ENCODE measurements around the gene RNF224. TPM values are rescaled to one million over a fixed set of nuclear protein-coding genes. Genes with fewer than 3 reads are reported as not detected.
"Not testable (repeated sequence)": the region's sequence is repeated elsewhere in the genome, so short reads cannot be mapped to it uniquely, and the experiment has no call there.

Gene RNF224
- total RNA-seq, 1 donor from 2014 or later = 0.95 TPM

DNA sequence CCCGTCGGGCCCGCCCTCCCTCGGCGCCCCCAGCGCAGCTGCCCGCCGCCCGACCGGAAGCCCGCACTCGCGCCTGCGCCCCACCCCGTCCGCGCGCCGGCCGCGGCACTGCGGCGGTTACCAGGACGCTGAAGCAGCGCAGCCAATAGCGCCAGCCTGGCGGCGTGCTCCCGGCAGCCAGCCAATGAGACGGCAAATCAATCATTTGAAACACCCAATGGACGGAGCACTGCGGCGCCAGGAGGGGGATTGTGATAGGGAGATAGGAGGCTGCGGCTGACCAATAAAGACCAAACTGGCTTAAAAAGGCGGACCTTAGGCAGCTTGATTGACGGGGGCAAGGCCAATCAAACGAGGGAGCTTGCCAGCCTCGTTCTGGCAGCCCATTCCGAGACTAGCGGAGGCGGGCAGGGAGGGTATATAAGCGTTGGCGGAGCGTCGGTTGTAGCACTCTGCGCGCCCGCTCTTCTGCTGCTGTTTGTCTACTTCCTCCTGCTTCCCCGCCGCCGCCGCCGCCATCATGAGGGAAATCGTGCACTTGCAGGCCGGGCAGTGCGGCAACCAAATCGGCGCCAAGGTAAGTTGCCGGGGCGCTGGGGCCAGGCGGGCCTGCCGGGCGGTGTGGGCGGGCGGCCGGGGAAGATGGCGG, 13.7 kb downstream of the RNF224 start, which contains the start of gene TUBB4B:
TUBB4B (plus strand) TSS at position 447 of the 649 bp plus-strand sequence; CDS start at position 521, 74 bp downstream.
- peak; percentile 99 for DNase-seq (ENCODE audit: low spot score)

DNA sequence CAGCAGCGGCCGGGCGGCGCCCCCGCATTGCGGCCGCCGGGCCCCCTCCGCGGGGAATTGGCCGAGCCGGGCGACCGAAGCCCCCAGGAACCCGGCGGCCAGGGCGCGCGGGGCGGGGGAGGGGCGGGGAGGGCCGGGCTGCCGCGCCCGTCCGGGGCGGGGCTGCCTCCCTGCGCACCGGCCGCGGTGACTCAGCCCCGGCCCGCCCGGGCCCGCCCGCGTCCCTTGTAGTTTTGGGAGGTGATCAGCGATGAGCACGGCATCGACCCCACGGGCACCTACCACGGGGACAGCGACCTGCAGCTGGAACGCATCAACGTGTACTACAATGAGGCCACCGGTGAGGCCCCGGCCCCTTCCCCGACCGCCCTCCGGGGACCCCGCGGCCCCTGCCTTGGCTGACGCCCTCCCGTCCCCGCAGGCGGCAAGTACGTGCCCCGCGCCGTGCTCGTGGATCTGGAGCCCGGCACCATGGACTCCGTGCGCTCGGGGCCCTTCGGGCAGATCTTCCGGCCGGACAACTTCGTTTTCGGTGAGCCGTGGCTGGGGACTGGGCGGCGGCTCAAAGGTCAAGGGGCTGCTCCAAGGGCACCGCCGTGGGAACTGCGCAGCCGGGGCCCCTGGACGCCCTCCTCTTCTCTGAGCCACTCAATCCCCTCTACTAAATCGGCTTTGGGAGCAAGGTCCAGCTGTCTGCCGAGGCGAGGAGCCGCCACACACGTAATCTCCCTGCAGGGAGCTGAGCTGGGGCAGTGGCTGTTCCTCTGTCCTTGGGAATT, 14.4 kb downstream of the RNF224 start:
- no peak for DNase-seq (ENCODE audit: low spot score)

DNA sequence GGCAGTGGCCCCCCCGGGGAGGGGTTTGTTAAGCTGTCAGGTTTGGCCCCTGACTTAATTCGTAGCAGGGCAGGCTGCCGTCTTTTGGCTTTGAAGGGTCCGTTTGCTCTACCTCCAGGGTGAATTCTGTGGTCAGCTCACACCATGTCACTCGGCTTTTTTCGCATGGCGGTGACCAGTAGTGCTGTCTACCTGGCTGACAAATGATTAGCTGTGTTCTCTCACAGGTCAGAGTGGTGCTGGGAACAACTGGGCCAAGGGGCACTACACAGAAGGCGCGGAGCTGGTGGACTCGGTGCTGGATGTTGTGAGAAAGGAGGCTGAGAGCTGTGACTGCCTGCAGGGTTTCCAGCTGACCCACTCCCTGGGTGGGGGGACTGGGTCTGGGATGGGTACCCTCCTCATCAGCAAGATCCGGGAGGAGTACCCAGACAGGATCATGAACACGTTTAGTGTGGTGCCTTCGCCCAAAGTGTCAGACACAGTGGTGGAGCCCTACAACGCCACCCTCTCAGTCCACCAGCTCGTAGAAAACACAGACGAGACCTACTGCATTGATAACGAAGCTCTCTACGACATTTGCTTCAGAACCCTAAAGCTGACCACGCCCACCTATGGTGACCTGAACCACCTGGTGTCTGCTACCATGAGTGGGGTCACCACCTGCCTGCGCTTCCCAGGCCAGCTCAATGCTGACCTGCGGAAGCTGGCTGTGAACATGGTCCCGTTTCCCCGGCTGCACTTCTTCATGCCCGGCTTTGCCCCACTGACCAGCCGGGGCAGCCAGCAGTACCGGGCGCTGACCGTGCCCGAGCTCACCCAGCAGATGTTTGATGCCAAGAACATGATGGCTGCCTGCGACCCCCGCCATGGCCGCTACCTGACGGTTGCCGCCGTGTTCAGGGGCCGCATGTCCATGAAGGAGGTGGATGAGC, 15.2 kb downstream of the RNF224 start:
- DNase-seq (ENCODE audit: low spot score) = no peak

DNA sequence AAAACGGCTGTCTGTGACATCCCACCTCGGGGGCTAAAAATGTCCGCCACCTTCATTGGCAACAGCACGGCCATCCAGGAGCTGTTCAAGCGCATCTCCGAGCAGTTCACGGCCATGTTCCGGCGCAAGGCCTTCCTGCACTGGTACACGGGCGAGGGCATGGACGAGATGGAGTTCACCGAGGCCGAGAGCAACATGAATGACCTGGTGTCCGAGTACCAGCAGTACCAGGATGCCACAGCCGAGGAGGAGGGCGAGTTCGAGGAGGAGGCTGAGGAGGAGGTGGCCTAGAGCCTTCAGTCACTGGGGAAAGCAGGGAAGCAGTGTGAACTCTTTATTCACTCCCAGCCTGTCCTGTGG, 15.9 kb downstream of the RNF224 start:
- not testable (repeated sequence) for DNase-seq (ENCODE audit: low spot score)

DNA sequence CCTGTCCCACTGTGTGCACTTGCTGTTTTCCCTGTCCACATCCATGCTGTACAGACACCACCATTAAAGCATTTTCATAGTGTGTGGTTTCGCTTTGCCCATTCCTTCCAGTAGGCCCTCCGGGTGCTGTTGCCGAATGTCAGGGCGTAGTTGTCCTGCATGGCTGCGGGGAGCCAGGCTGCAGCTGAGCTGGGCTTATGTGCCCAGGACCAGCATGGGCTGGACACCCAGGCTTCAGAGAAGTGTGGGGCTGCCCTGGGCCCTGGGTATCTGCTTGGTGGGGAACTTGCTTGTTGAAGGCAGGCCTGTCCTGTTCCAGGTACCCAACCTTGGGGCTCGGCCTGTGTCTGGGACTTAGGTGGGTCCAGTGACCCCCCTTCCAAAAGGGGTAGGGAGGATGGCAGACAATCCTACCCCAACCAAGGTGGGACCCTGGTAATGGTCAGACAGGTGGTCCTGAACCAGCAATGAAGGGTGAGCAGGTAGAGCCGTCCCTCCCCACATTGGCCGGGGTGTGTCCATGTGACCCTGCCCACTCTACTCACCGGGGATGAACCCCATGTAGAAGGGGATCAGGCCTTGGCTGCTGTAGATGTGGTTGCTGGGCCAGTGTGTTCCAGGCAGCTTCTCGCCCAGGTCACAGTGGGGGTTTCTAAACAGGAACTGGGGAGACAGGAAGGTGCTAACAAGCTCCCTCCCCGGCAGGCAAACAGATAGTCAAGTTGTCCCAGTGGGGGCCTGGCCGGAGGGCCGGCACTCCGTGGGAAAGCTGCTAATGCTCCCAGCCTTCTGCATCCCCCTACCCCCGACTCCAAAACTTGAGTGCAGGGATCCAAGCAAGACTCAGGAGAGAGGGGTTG, 16.6 kb downstream of the RNF224 start:
- DNase-seq (ENCODE audit: low spot score) = no peak

DNA sequence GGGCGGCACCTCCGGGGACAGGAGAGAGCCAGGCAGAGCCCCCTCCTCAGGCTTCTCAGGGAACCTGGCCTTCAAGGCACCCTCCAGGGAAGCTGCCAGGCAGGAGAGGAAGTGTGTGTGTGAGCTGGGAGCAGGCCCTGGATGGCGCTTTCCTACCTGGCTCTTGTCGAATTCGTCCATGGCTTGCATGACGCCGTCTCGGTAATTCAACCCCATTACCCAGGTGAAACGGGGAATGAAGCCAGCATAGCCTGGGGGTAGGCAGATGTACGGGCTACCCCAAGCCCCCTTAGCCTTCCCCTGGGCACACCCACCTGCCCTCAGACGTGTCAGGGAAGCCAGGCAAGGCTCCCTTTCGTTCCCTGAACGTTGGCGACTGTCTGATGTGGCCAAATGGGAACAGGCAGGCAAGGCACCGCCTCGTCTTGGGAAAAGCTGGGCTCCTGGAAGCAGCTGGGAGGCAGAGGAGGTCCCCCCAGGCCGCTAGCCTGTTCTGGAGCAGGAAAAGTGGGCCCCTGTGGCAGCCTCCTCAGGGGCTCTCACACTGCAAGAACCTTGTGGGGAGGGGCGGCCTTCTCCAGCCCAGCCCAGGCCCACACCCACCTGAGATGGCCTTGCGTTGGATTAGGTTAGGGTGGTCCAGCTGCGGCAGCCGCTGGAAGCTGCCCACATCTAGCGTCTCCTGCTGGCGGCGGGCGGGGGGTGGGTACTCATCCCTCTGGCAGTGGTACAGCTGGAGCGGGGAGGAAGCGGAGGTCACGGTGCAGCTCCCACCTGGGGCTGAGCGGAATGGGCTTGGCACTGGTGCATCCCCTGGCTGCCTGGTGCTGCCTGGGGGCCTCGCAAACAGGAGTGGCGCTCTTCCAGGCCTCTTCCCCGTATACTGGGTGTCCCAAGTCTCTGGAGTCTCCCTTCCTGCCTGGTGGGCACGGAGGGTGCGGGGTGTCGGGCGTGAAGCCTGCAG, 17.5 kb downstream of the RNF224 start:
- DNase-seq (ENCODE audit: low spot score) = no peak

DNA sequence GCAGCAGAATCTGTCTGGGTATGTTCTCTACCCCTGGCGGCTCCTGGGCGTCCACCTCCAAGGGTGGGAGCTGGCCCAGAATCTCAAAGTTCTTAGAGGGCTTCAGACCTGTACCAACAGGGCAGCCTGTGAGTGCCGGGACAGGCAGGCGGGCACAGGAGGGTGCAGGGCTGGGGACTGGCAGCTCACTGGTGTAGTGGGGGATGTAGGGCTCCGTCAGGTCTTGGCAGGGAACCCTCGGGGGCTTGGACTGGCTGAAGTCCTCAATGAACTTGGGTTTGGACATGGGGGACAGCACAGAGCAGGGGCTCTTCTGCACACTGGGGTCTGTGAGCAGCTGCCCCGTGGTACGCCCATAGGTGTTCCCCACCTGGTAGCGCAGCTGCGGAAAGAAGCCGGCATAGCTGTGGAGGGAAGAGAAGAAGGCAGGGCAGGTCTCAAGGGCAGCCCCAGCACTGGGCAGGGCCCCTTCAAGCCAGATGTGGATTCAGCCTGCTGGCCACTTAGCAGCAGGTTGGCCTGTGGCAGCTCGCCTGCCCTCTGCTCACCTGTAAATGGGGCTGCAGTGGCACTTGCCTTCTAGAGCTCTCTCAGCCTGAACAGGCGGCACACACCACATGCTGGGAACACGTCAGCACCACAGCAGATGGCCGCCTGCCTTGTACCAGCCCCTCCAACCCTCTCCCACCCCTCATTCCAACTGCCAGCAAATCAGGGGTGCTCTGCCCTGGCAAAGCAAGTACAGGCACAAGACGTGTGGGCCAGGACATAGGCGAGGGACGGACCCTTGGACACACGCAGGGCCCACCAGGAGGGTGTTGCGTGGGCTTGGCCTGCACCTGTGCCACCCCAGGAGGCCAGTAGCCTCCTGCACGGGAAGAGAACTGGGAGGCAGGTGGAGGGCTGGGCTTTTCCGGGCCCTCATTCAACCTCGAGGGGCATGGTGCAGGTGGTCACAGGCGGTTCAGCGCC, 18.4 kb downstream of the RNF224 start:
- DNase-seq (ENCODE audit: low spot score) = no peak

DNA sequence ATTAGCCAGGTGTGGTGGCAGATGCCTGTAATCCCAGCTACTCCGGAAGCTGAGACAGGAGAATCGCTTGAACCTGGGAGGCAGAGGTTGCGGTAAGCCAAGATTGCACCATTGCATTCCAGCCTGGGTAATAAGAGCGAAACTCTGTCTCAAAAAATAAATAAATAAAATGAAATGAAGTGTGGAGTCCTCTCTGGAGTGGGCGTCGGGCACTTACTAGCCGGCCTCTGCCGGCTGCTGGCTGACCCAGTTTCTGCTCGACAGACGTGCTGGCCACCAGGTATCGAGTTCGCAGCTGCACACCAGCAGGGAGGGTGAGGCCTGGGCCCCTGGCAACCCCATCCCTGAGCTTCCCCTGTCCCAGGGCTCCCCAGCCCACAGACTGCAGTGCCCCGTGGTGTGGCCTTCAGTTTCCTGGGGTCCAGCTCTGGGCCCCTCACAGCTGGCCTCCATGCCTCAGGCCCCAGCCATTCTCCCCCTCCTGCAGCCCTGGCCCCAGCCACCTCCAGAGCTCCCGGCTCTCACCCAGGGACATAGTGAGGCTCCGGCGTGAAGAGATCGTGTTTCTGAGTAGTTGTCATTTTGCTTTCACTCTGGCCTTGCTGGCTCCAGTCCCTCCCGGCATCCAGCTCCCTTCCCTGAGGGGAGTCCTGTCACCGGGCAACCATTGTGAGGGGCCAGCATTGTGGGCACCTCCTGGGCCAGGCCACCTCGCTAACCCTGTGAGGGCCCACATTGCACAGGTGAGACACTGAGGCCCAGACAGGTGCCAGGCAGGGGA, 20.0 kb downstream of the RNF224 start:
- no peak for DNase-seq (ENCODE audit: low spot score)

DNA sequence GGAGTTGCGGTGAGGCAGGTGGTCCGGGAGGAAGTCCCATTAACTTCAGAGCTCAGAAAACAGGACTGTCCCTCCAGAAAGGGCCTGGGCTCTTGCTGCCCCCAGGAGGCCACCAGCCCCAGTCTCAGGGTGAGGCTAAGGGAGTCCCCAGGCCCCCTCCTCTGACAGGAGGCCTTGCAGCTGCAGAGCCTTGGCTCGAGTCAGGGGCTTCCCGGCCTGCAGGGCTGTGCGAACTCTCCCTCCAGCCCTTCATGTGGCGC, 20.5 kb downstream of the RNF224 start:
- no peak for DNase-seq (ENCODE audit: low spot score)

DNA sequence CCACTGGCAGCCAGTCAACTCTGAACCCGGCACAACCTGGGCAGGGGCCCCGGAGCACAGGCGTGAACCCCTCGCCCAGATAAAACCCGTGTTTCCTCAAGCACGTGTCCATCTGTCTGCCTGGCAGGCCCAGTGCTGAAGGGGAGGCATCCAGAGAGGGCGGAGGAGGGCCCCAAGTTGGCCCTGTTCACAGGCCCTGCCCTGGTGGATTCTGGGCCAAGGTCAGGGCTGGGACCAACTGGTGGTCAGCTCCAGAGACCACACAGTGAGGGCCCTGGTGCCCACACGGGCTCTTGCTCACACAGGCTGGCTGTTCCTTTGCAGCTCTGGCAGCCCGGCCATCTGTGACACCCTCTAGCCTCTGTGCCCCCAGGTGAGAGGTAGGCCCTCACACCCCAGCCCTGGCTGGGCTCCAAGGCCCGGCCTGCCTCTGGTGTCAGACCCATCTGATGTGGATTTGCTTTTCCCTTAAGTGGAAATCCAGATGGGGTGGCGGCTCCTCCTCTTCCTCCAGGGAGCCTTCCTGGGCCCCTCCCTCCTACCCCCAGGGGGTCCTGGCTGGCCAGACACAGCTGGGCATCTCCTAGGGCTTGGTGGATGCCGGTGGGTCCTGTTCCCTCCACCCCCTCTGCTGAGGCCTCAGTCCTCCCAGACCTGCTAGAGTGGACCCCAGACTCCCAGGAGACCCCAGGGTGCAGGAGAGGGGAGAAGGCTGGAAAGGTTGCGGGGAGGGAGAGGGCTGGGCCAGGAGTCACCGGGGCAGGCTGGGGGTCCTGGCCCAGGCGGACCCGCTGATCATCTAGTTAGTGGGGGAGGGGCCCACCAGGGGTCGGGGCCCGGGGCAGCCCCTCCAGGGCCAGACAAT, 23.3 kb downstream of the RNF224 start:
- DNase-seq (ENCODE audit: low spot score) = no peak

DNA sequence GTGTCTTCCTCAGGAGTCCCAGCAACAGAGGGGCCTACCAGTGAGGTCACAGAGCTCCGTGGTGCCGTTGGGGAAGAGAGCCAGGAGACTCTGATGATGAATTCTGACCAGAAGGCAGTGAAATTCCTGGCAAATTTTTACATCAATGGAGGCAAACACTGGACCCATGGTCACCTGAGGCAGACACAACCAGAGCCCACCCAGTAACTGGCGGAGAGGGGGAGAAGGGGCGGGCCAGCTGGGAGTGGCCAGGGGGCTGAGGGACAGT, 23.8 kb downstream of the RNF224 start, which contains the start of gene STPG3:
STPG3 (plus strand) TSS at position 93 of the 268 bp plus-strand sequence; CDS start at position 94, 1 bp downstream.
- DNase-seq (ENCODE audit: low spot score) = no peak

DNA sequence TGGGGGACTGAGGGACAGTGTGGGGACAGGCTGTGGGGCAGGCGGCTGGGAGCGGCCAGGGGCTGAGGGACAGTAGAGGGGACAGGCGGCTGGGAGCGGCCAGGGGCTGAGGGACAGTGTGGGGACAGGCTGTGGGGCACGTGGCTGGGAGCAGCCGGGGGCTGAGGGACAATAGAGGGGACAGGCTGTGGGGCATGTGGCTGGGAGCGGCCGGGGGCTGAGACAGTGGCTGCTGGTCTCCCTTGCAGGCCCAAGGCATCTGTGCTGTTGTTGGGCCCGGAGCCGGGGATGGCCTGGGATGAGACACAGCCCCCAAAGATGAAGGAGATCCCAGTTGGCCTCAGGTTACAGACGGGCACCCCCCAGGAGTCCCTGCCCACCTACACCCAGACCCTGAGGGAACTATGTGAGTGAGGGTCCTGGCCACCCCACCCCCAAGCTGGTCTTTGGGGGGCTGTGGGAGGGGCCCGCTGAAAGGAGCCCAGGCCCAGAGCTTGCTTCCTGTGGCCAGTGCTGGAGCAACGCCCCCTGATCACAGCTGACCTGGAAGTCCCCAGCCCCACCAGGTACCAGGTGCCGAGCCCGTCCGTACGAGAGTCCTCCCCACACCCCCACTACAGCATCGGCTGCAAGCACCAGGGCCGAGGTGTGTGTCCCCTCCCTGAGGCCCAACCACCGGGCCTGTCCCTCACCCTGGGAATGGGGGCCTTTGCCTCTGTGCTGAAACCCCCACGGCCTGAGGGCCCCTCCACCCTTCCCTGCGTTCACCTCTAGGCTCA, 24.4 kb downstream of the RNF224 start:
- no peak for DNase-seq (ENCODE audit: low spot score)

DNA sequence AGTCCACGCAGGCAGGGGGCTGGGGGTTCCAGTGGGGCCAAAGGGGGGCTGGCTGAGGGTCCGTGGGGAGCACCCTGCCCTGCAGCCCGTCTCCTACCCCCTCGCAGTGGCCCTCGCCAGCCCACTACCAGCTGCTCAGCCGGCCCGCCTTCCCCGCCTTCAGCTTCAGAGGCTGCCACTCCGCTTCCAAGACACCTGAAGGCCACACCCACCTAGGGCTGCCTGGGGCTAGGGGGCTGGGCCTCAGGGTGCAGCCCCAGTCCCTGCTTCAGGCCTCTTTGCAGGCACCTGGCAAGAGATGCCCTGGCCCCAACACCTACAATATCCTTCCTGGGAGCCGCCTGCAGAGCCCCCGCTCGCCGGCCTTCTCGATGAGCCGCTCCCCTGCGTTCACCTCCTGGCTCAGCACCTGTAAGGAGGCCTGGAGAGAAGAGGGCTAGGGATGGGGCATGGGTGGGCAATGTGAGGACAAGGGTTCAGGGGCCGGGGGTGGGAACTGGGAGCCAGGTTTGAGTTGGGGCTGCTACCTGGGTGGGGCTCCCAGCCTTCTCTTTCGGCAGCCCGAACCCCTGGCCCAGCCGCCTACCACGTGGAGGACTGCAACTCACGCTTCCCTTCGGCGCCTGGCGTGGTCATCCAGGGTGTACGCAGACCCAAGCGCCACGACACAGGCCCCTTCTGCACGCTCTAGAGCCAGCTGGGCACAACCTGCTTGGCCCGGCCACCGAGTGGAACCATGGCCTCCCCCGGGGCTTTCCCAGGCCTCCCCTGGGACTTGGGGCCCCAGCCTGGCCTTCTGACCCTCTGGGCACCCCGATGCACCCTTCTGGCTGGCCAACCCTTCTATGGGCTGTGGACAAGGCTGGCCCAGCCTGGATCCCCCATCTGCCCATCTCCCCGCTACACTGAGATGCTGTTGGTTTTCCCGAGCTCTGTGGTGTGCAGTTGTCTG, 25.5 kb downstream of the RNF224 start:
- no peak for DNase-seq (ENCODE audit: low spot score)

DNA sequence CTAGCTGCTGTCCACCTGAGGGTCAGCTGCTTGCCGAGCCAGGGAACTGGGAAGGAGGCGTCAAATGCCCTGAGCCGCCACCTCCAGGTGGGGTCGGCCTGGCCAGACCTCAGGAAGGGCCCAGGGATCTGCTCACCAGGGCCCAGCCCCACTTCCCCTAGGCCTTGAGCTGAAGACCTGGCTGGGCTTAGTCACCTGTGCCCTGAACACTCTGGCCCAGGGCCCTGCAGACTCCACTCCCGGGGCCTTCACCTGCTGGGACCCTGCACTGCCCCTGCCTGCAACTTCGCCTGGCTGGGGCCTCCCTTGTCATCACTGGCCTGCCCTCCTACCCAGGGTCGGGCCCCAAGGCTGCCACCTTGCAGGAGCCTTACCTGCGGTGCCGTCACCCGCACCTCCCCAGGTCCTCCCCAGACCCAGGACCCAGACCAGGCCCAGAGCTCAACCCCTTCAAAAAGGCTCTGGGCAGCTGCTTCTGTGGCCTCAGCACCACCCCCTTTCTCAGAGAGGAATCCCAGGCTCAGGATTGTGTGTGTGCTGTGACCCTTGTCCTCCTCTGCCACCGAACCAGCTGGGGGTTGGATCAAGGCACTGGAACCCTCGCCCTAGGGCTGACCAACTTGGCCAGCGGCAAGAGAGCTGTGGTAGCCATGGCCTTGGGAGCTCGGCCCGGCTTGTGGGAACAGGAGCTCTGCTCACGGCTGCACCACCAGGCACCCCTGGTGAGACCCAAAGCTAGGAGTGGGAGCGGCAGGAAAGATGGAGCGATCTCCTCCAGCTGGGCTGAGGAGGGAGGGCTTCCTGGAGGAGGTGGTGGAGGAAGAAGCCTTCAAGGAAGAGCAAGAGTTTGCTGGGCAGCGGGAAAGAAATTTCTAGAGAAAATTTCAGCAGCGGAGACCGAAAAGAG, 26.7 kb downstream of the RNF224 start:
- DNase-seq (ENCODE audit: low spot score) = no peak
